Heart left ventricle (tissue), 16 donors: ENCODE results near the gene CALU. TPM values are rescaled to one million over a fixed set of nuclear protein-coding genes. Genes with fewer than 3 reads are reported as not detected.

Experiments used
- ATAC-seq, 4 donors: fragments of 200-7000 bp; cut with Tn5 transposase; one replicate each; pipeline ENCODE4 v1.9.1; 2020 to 2022; ENCODE audit warnings: moderate library complexity in 4 of 4, mild to moderate bottlenecking in 3 of 4, moderate number of reproducible peaks in 1 of 4
- DNase-seq, 5 donors: peaks; one replicate each; pipeline ENCODE4 v3.0.0-alpha.2; 2020
- H3K27ac ChIP-seq, 12 donors: fragments of 200-600 bp; sonication (generic) in 4 of 12; one replicate each; pipeline versions ENCODE4 v1.5.0 to v1.8.0; 2016 to 2022; ENCODE audit warnings: mild to moderate bottlenecking in 2 of 12
- H3K27me3 ChIP-seq, 9 donors: fragments of 200-600 bp; sonication (generic) in 2 of 9; one replicate each; pipeline versions ENCODE4 v1.5.1 to v1.8.0; 2016 to 2022; ENCODE audit warnings: mild to moderate bottlenecking in 3 of 9
- H3K36me3 ChIP-seq, 9 donors: fragments of 200-600 bp; sonication (generic) in 2 of 9; one replicate each; pipeline versions ENCODE4 v1.5.0 to v1.8.0; 2018 to 2022; ENCODE audit warnings: mild to moderate bottlenecking in 2 of 9
- H3K4me1 ChIP-seq, 12 donors: fragments of 200-600 bp; sonication (generic) in 4 of 12; one replicate each; pipeline versions ENCODE4 v1.5.0 to v1.8.0; 2016 to 2022; ENCODE audit warnings: mild to moderate bottlenecking in 3 of 12
- H3K4me3 ChIP-seq, 12 donors: fragments of 200-600 bp; sonication (generic) in 4 of 12; one replicate each; pipeline versions ENCODE4 v1.5.0 to v1.8.0; 2017 to 2022; ENCODE audit warnings: mild to moderate bottlenecking in 9 of 12, moderate library complexity in 4 of 12
- H3K9me3 ChIP-seq, 12 donors: fragments of 200-600 bp; sonication (generic) in 4 of 12; one replicate each; pipeline versions ENCODE4 v1.5.0 to v1.8.0; 2016 to 2022; ENCODE audit warnings: mild to moderate bottlenecking in 1 of 12
- CTCF ChIP-seq, 12 donors: fragments of 200-600 bp; sonication (generic) in 4 of 12; IDR thresholded peaks; one replicate each; pipeline versions ENCODE4 v1.5.0 to v1.8.0; 2018 to 2022; ENCODE audit warnings: antibody characterized with exemption in 12 of 12, mild to moderate bottlenecking in 5 of 12
- POLR2A ChIP-seq, 2 donors: fragments of 450-650 bp; IDR thresholded peaks; one replicate each; pipeline ENCODE4 v1.6.1; 2017; ENCODE audit warnings: antibody characterized with exemption in 2 of 2, mild to moderate bottlenecking in 2 of 2, moderate library complexity in 2 of 2
- WGBS, 4 donors: extraction: QIAGEN DNeasy Blood & Tissue Kit in 2 of 4; methylation state at CpG; one replicate each; pipeline versions ENCODE4 v1.1.5 to v1.1.7; 2013 to 2018; 5-methylcytosine and 5-hydroxymethylcytosine counted together
- intact Hi-C, 10 donors: fragments of 100-400 bp; cut with DNase I; formaldehyde crosslinking; loops; one replicate each; pipeline versions ENCODE4 v1.11.1 to v1.14.2; 2022
- polyA plus RNA-seq, 2 donors: library from polyadenylated mRNA; stranded (reverse); fragments of 200-250 nt; gene quantifications; one replicate each; pipeline ENCODE4 v1.2.3, GENCODE V29; 2013
- total RNA-seq, 9 donors: library from RNA; depleted of rRNA in 2 of 9; stranded (reverse); fragments of >200 nt in 2 of 9; fragmentation: NEBNext Ultra II Directional in 3 of 9; extraction: Animal tissue kit (Norgen Biotek cat#: 25700) in 3 of 9; gene quantifications; one replicate each; pipeline versions ENCODE4 v1.1.0 to v1.2.4, GENCODE V29; 2016 to 2023
- donor health status: ischemic (EF 13 %, LVEDD 7.1; RV severe dilation, severe dysfunction).
- donor health status: healthy with polysubstance abuse.
- donor health status: DM: no; HTN: yes; CAD: no.
- donor health status: DM: no; HTN: no; CAD: no.
- donor health status: ischemic (EF 25% LVEDD 6.9; RV normal size, moderate dysfunction).
- donor health status: ischemic (EF 25% LVEDD 5.7; RV mildly dilated, moderate dysfunction).
- donor health status: healthy.
- donor health status: DM: yes; HTN: yes; CAD: no.
- donor health status: ischemic (EF 35%, LVEDD 5.7; RV mildly dilated, moderate dysfunction).
- donor health status: nonischemic (EF 11% LVEDD 7.7; RV severe dilation, severe dysfunction).
- donor health status: DM: yes; HTN: yes; CAD: no.
- donor health status: PGD.
- donor health status: ischemic (EF 29% LVEDD 5.4; RV normal size, mild dysfunction).
- donor health status: nonischemic (EF 23%, LVEDD 6.1; RV moderate dilation, normal function).

CALU gene
- total and polyA plus RNA-seq, 11 donors: 51.4 to 689 (median 257) TPM

- Histone ChIP-seq H3K4me1 (no peaks in the 10 kb centered on the region), H3K36me3 (no peaks in the 10 kb centered on the region), H3K27ac (no peak overlapping the region), H3K4me3 (no peak overlapping the region), H3K9me3 (no peaks in the 10 kb centered on the region), H3K27me3 (no peaks in the 10 kb centered on the region)
- no peak for TF ChIP-seq CTCF (IDR thresholded peaks at IDR 0.05)
- no peak for TF ChIP-seq POLR2A (IDR thresholded peaks at IDR 0.05)
- DNase-seq (no peak), ATAC-seq (no peak)
- 74 to 79% (median 76%) methylated on average over 3 of the region's 3 CpGs for WGBS, 4 donors
- intact Hi-C loops: no loop called here
These were observed 79.5 kb downstream of the CALU start for GRCh38 chr7:128818694-128819093.

Other genes starting within 250 kb of the CALU start
- gene GARIN1A, start 67.1 kb upstream of the CALU start, total RNA-seq: 1 to 10 TPM in 7 of 9 donors, under 1 TPM in 2; 0.31 to 4.0 (median 2.1) TPM
- 1 to 10 TPM in 1 of 2 donors, under 1 TPM in 1; 0.57 to 4.6 TPM for gene GARIN1A, start 67.1 kb upstream of the CALU start, polyA plus RNA-seq
- not detected for gene OPN1SW, start 36.4 kb downstream of the CALU start, total RNA-seq
- gene OPN1SW, start 36.4 kb downstream of the CALU start, polyA plus RNA-seq: not detected
- 10 to 100 TPM in 6 of 9 donors, 1 to 10 TPM in 3; 6.4 to 22.8 (median 10.4) TPM for gene CCDC136, start 52.6 kb downstream of the CALU start, total RNA-seq
- gene CCDC136, start 52.6 kb downstream of the CALU start, polyA plus RNA-seq: 10 to 100 TPM in 1 of 2 donors, 1 to 10 TPM in 1; 9.0 to 13.9 TPM
- gene FLNC, start 91.0 kb downstream of the CALU start, total RNA-seq: 1,000 to 10,000 TPM in 6 of 9 donors, 100 to 1,000 TPM in 3; 721 to 3,687 (median 1,170) TPM
- gene FLNC, start 91.0 kb downstream of the CALU start, polyA plus RNA-seq: 1,000 to 10,000 TPM in 1 of 2 donors, 100 to 1,000 TPM in 1; 399 to 1,654 TPM
- 100 to 1,000 TPM in 7 of 9 donors, 10 to 100 TPM in 2; 91.6 to 165 (median 121) TPM for gene ATP6V1F, start 123.5 kb downstream of the CALU start, total RNA-seq
- gene ATP6V1F, start 123.5 kb downstream of the CALU start, polyA plus RNA-seq: 100 to 1,000 TPM; 137 to 198 TPM
- 1 to 10 TPM in 1 of 9 donors, under 1 TPM in 7, not detected in 1; 0.14 to 1.3 (median 0.37) TPM for gene KCP, start 171.3 kb downstream of the CALU start, total RNA-seq
- gene KCP, start 171.3 kb downstream of the CALU start, polyA plus RNA-seq: under 1 TPM; 0.15 to 0.23 TPM
- 10 to 100 TPM in 1 of 9 donors, 1 to 10 TPM in 8; 1.2 to 15.4 (median 1.8) TPM for gene IRF5, start 198.6 kb downstream of the CALU start, total RNA-seq
- gene IRF5, start 198.6 kb downstream of the CALU start, polyA plus RNA-seq: 1 to 10 TPM; 1.2 to 2.0 TPM